SIG-M5 treated with dmso at 0.1 percent for 504 hours (cell line): ENCODE measurements around the gene LTBP4.
"Not testable (repeated sequence)": the region's sequence is repeated elsewhere in the genome, so short reads cannot be mapped to it uniquely, and the experiment has no call there.

ENCODE experiments used
- DNase-seq: peaks from one replicate; lab custom pipeline; 2025; ENCODE audit not compliant: unreplicated experiment; lab: John Stamatoyannopoulos, UW

The LTBP4 gene, protein sequence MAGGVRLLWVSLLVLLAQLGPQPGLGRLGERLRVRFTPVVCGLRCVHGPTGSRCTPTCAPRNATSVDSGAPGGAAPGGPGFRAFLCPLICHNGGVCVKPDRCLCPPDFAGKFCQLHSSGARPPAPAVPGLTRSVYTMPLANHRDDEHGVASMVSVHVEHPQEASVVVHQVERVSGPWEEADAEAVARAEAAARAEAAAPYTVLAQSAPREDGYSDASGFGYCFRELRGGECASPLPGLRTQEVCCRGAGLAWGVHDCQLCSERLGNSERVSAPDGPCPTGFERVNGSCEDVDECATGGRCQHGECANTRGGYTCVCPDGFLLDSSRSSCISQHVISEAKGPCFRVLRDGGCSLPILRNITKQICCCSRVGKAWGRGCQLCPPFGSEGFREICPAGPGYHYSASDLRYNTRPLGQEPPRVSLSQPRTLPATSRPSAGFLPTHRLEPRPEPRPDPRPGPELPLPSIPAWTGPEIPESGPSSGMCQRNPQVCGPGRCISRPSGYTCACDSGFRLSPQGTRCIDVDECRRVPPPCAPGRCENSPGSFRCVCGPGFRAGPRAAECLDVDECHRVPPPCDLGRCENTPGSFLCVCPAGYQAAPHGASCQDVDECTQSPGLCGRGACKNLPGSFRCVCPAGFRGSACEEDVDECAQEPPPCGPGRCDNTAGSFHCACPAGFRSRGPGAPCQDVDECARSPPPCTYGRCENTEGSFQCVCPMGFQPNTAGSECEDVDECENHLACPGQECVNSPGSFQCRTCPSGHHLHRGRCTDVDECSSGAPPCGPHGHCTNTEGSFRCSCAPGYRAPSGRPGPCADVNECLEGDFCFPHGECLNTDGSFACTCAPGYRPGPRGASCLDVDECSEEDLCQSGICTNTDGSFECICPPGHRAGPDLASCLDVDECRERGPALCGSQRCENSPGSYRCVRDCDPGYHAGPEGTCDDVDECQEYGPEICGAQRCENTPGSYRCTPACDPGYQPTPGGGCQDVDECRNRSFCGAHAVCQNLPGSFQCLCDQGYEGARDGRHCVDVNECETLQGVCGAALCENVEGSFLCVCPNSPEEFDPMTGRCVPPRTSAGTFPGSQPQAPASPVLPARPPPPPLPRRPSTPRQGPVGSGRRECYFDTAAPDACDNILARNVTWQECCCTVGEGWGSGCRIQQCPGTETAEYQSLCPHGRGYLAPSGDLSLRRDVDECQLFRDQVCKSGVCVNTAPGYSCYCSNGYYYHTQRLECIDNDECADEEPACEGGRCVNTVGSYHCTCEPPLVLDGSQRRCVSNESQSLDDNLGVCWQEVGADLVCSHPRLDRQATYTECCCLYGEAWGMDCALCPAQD (N-terminal part only)

GRCh38 chr19:40601134-40601974 lies at the start of gene LTBP4:
TSS of gene LTBP4 (plus strand) at chr19:40601369. CDS start at chr19:40601388, 19 bp downstream.
- no peak for DNase-seq

DNA sequence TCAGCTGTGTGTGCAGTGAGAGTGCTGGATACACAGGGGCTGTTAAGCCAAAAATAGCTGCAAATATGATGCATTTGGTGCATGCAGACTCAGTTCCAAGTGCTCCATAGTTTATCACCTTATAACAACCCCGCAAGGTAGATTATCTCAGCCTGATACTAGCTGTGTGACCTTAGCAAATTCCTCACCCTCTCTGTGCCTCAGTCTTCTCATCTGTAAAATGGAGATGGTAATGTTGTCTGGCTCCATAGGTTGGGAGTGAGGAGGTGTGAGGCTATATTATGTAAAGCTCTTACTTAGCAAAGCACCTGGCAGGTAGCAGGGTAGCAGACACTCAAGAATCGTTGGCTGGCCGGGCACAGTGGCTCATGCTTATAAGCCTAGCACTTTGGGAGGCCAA lies 48.3 kb upstream of the LTBP4 start:
- DNase-seq, result no peak

- DNase-seq, result no peak
Observed at GRCh38 chr19:40553885-40554857, 47.0 kb upstream of the LTBP4 start.

GRCh38 chr19:40555978-40556689 lies 45.0 kb upstream of the LTBP4 start:
- DNase-seq, result no peak

DNA sequence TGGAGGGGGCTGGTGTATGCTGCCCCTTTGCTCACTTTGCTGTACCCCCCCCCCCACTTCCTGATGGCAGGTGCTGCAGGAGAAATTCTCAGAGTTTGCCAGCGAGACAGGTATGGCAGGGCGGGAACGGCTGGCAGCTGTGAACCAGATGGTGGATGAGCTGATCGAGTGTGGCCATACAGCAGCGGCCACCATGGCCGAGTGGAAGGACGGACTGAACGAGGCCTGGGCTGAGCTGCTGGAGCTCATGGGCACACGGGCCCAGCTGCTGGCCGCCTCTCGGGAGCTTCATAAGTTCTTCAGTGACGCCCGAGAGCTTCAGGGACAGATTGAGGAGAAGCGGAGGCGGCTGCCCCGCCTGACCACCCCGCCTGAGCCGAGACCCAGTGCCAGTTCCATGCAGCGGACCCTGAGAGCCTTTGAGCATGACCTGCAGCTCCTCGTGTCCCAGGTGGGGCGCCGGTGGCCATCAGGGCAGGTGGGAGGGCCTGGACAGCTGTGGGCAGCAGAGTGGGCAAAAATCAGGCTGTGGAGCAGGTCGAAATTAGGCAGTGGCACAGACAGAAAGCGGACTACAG lies 44.1 kb upstream of the LTBP4 start:
- DNase-seq, result no peak

GRCh38 chr19:40559394-40559793 lies 41.8 kb upstream of the LTBP4 start:
- no peak for DNase-seq

- DNase-seq, result no peak
Observed at GRCh38 chr19:40560092-40560507, 41.1 kb upstream of the LTBP4 start.

DNA sequence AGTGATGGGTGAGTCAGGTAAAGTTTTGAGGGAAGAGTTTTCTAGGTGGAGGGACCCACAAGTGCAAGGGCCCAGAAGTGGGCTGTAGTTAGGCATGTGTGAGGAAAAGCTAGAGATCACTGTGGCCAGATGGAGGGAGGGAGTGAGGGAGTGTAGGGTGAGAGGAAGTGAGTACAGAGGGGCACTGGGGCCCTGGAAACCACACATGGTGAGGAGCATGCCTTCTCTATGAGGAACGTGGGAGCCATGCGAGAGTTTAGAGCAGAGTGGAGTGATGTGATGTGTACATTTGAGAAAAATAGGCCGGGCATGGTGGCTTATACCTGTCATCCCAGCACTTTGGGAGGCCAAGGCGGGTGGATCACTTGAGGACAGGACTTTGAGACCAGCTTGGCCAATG lies 39.2 kb upstream of the LTBP4 start:
- peak; percentile 32 for DNase-seq

DNA sequence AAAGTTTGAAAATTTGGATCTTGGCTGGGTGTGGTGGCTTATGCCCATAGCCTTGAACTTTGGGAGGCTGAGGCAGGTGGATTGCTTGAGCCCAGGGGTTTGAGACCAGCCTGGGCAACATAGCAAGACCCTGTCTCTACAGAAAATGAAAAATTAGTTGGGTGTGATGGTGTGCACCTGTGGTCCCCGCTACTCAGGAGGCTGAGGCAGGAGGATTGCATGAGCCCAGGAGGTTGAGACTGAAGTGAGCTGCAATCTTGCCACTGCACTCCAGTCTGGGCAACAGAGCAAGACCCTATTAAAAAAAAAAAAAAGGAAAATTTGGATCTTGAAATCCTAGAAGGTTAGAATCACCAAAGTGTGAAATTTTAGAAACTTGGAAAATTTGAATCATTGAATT lies 36.6 kb upstream of the LTBP4 start:
- DNase-seq, result not testable (repeated sequence)

DNA sequence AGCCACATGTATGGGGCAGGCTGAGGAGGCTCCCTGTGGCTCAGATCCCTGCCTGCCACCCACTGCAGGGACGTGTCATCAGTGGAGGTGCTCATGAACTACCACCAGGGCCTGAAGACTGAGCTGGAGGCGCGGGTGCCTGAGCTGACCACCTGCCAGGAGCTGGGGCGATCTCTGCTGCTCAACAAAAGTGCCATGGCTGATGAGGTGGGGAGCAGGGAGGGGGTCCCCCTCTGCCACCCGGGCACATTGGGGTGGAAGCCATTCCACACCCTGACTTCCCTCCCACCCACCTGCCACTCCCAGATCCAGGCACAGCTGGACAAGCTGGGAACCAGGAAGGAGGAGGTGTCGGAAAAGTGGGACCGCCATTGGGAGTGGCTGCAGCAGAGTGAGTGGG lies 35.8 kb upstream of the LTBP4 start:
- no peak for DNase-seq

GRCh38 chr19:40565910-40566495 lies 35.2 kb upstream of the LTBP4 start:
- DNase-seq, result no peak

GRCh38 chr19:40567040-40567749 lies 34.0 kb upstream of the LTBP4 start:
- DNase-seq, result no peak

- no peak for DNase-seq
Observed at GRCh38 chr19:40567750-40568494, 33.2 kb upstream of the LTBP4 start.

DNA sequence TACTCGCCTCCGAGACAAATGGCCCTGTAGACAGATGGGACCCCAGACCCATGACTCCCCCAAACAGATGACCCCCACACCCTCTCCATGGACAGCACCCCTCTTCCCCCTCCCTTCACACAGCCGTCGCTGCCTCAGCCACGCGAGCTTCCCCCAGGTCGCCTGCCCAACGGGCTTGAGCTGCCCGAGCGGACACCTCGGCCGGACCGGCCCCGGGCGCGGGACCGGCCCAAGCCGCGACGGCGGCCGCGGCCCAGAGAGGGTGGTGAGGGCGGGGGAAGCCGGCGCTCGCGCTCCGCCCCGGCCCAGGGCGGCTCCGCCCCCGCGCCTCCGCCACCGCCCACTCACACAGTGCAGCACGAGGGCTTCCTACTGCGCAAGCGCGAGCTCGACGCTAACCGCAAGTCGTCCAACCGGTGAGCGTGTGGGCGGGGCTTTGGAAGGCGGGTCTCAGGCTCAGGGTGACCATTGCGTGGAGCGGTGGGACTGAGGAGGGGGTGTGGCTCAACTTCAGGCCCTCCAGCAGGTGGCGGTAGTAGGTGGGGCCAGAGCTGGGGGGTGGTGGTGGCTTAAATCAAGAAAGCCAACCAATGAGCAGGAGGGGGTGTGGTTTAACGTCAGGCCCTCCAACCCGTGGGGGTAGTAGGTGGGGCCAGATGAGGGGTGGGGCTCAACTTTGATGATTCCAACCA lies 30.7 kb upstream of the LTBP4 start:
- peak; percentile 98 for DNase-seq

DNA sequence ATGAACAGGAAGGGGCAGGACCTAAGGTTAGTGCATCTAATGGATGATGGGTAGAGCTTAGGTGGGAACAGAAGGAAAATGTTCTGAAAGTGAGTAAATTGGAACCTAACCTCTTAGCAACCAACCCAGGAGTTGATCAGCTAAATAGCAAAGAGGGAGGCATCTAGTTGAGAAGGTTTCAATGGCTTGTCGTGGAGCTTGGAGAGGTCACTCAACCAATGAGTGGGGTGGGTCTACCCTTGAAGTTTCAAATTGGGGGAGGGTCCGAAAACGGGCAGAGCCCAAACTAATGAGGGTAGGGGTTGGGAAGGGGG lies 30.2 kb upstream of the LTBP4 start:
- no peak for DNase-seq
